Measurements from ENCODE around the gene XRCC3.
A peak's percentile ranks its signal among the peaks of the same experiment; 100 is the strongest.

Gene XRCC3

GRCh38 chr14:103725001-103725682 lies 9.9 kb upstream of the XRCC3 start:
- DNase-seq, result no peak

GRCh38 chr14:103724116-103724515 lies 8.9 kb upstream of the XRCC3 start:
- DNase-seq, result no peak

GRCh38 chr14:103723748-103724081 lies 8.5 kb upstream of the XRCC3 start:
- no peak for DNase-seq

- DNase-seq, result no peak
Observed at GRCh38 chr14:103721334-103722120, 6.3 kb upstream of the XRCC3 start.

GRCh38 chr14:103719751-103720150 lies 4.5 kb upstream of the XRCC3 start:
- DNase-seq, result no peak

- no peak for DNase-seq
Observed at GRCh38 chr14:103718572-103718971, 3.3 kb upstream of the XRCC3 start.

- no peak for DNase-seq
Observed at GRCh38 chr14:103716899-103717411, 1.7 kb upstream of the XRCC3 start.

GRCh38 chr14:103716091-103716801 lies 995 bp upstream of the XRCC3 start:
- peak; percentile 9 for DNase-seq

GRCh38 chr14:103714063-103714724 lies 1.1 kb downstream of the XRCC3 start:
- DNase-seq, result no peak

- no peak for DNase-seq
Observed at GRCh38 chr14:103713304-103714062, 1.8 kb downstream of the XRCC3 start.

GRCh38 chr14:103712633-103713247 lies 2.5 kb downstream of the XRCC3 start:
- no peak for DNase-seq

- DNase-seq, result no peak
Observed at GRCh38 chr14:103711516-103712431, 3.5 kb downstream of the XRCC3 start.

GRCh38 chr14:103710771-103711377 lies 4.4 kb downstream of the XRCC3 start:
- no peak for DNase-seq

GRCh38 chr14:103709814-103710213 lies 5.4 kb downstream of the XRCC3 start:
- no peak for DNase-seq

- DNase-seq, result no peak
Observed at GRCh38 chr14:103708750-103709187, 6.5 kb downstream of the XRCC3 start.

GRCh38 chr14:103707329-103708263 lies 7.7 kb downstream of the XRCC3 start:
- no peak for DNase-seq

GRCh38 chr14:103706551-103707328 lies 8.5 kb downstream of the XRCC3 start:
- no peak for DNase-seq

Data from CD4-positive, alpha-beta T cell treated with Interleukin-10 for 1 hour (primary cell).